Measurements from ENCODE around the gene ZNF606. TPM values are rescaled to one million over a fixed set of nuclear protein-coding genes. Genes with fewer than 3 reads are reported as not detected.

Gene ZNF606
- polyA plus RNA-seq, 1 experiment, result 2.3 TPM

- POLR2A ChIA-PET, result no interaction called here
- TF ChIP-seq CTCF (IDR thresholded peaks at IDR 0.05; ENCODE audit: insufficient read depth, low read depth, low read length), result no peak
Measured at GRCh38 chr19:57964761-57965160, 37.9 kb downstream of the ZNF606 start.

GRCh38 chr19:57961785-57962184, 40.8 kb downstream of the ZNF606 start:
- CTCF ChIA-PET, result no interaction called here
- TF ChIP-seq CTCF (IDR thresholded peaks at IDR 0.05; ENCODE audit: insufficient read depth, low read depth, low read length), result no peak
- DNase-seq (ENCODE audit: low read depth), result no peak
- Histone ChIP-seq H3K36me3 (ENCODE audit: control insufficient read depth, insufficient read depth, low read length) (no peaks in the 10 kb centered on the region), H3K4me3 (ENCODE audit: low read depth, low read length) (no peak overlapping the region), H3K27me3 (ENCODE audit: control insufficient read depth, insufficient read depth, low read length) (no peaks in the 10 kb centered on the region)
- POLR2A ChIA-PET, result no interaction called here

More at GRCh38 chr19:57964761-57965160, 37.9 kb downstream of the ZNF606 start:
- H3K36me3 ChIP-seq (ENCODE audit: control insufficient read depth, insufficient read depth, low read length), result no peaks in the 10 kb centered on the region
- H3K27me3 ChIP-seq (ENCODE audit: control insufficient read depth, insufficient read depth, low read length), result no peaks in the 10 kb centered on the region
- no peak overlapping the region for H3K4me3 ChIP-seq (ENCODE audit: low read depth, low read length)
- CTCF ChIA-PET, result no interaction called here
- DNase-seq (ENCODE audit: low read depth), result no peak

- no peak for DNase-seq (ENCODE audit: low read depth)
- CTCF ChIA-PET, result no interaction called here
- POLR2A ChIA-PET, result no interaction called here
Measured at GRCh38 chr19:57954996-57955395, 47.6 kb downstream of the ZNF606 start.

GRCh38 chr19:57949702-57950101, 52.9 kb downstream of the ZNF606 start:
- ChIA-PET POLR2A (no interaction called here), CTCF (no interaction called here)
- no peaks in the 10 kb centered on the region for H3K36me3 ChIP-seq (ENCODE audit: control insufficient read depth, insufficient read depth, low read length)
- H3K27me3 ChIP-seq (ENCODE audit: control insufficient read depth, insufficient read depth, low read length), result no peaks in the 10 kb centered on the region
- no peak for TF ChIP-seq CTCF (IDR thresholded peaks at IDR 0.05; ENCODE audit: insufficient read depth, low read depth, low read length)
- no peak overlapping the region for H3K4me3 ChIP-seq (ENCODE audit: low read depth, low read length)
- no peak for DNase-seq (ENCODE audit: low read depth)

More at GRCh38 chr19:57954996-57955395, 47.6 kb downstream of the ZNF606 start:
- TF ChIP-seq CTCF (IDR thresholded peaks at IDR 0.05; ENCODE audit: insufficient read depth, low read depth, low read length), result no peak
- no peaks in the 10 kb centered on the region for H3K36me3 ChIP-seq (ENCODE audit: control insufficient read depth, insufficient read depth, low read length)
- no peaks in the 10 kb centered on the region for H3K27me3 ChIP-seq (ENCODE audit: control insufficient read depth, insufficient read depth, low read length)
- H3K4me3 ChIP-seq (ENCODE audit: low read depth, low read length), result no peak overlapping the region

- no peak for TF ChIP-seq CTCF (IDR thresholded peaks at IDR 0.05; ENCODE audit: insufficient read depth, low read depth, low read length)
- Histone ChIP-seq H3K27me3 (ENCODE audit: control insufficient read depth, insufficient read depth, low read length) (no peaks in the 10 kb centered on the region), H3K4me3 (ENCODE audit: low read depth, low read length) (no peak overlapping the region), H3K36me3 (ENCODE audit: control insufficient read depth, insufficient read depth, low read length) (no peaks in the 10 kb centered on the region)
- POLR2A ChIA-PET, result no interaction called here
- no peak for DNase-seq (ENCODE audit: low read depth)
- CTCF ChIA-PET, result no interaction called here
Measured at GRCh38 chr19:57949296-57949695, 53.3 kb downstream of the ZNF606 start.
